Activated CD8-positive, alpha-beta memory T cell treated with anti-CD3 and anti-CD28 coated beads, Interleukin-2, amount 10 ng/mL, durations not matched to agents 7 days and 5 days (primary cell): ENCODE results near the gene TMEM63C. TPM values are rescaled to one million over a fixed set of nuclear protein-coding genes. Genes with fewer than 3 reads are reported as not detected.

ENCODE experiments used
- ATAC-seq: fragments of 150-1000 bp; cut with Tn5 transposase; one replicate; pipeline ENCODE4 v1.10.0; 2021; ENCODE audit warnings: moderate library complexity
- CTCF ChIA-PET: fragments of 350-600 bp; sonication (Branson Sonifier 250); formaldehyde crosslinking; loops from one replicate; lab custom pipeline; 2021; ENCODE audit warnings: antibody characterized with exemption; lab: Charles Lee
- DNase-seq: peaks from one replicate; pipeline ENCODE4 v3.0.0-alpha.2; 2020
- H3K27ac Mint-ChIP-seq: one replicate; pipeline ENCODE4 v1.8.0; 2021; ENCODE audit warnings: mild to moderate bottlenecking, mixed read lengths
- H3K27me3 Mint-ChIP-seq: one replicate; pipeline ENCODE4 v1.8.0; 2021; ENCODE audit warnings: mixed read lengths
- H3K36me3 Mint-ChIP-seq: one replicate; pipeline ENCODE4 v1.8.0; 2021; ENCODE audit warnings: mild to moderate bottlenecking, mixed read lengths
- H3K4me1 Mint-ChIP-seq: one replicate; pipeline ENCODE4 v1.8.0; 2021; ENCODE audit warnings: mixed read lengths
- H3K4me3 Mint-ChIP-seq: one replicate; pipeline ENCODE4 v1.8.0; 2021; ENCODE audit warnings: mild to moderate bottlenecking, moderate library complexity, mixed read lengths
- H3K9me3 Mint-ChIP-seq: one replicate; pipeline ENCODE4 v1.8.0; 2022; ENCODE audit warnings: low read depth, mixed read lengths
- total RNA-seq, 2 experiments: library from RNA; stranded (reverse); gene quantifications; one replicate each; pipeline ENCODE4 v1.2.3, GENCODE V29; 2021

The TMEM63C gene
- total RNA-seq, 2 experiments from 2014 or later: 0.14 to 0.50 TPM

GRCh38 chr14:77145975-77146740 is 35.4 kb upstream of the TMEM63C start:
- Mint-ChIP-seq H3K36me3 (no peaks in the 10 kb centered on the region), H3K4me3 (no peak overlapping the region), H3K4me1 (peaks cover 5% of the 10 kb centered on the region), H3K27ac (no peak overlapping the region), H3K27me3 (peaks cover 62% of the 10 kb centered on the region), H3K9me3 (no peaks in the 10 kb centered on the region)
- DNase-seq: no peak
- CTCF ChIA-PET: interaction anchor here (1.2 to 3.3 kb wide), 2 partner anchors 10 to 170 kb away, joined by 3 to 9 read pairs; no protein-coding TSS in a partner anchor
- no peak for ATAC-seq

DNA sequence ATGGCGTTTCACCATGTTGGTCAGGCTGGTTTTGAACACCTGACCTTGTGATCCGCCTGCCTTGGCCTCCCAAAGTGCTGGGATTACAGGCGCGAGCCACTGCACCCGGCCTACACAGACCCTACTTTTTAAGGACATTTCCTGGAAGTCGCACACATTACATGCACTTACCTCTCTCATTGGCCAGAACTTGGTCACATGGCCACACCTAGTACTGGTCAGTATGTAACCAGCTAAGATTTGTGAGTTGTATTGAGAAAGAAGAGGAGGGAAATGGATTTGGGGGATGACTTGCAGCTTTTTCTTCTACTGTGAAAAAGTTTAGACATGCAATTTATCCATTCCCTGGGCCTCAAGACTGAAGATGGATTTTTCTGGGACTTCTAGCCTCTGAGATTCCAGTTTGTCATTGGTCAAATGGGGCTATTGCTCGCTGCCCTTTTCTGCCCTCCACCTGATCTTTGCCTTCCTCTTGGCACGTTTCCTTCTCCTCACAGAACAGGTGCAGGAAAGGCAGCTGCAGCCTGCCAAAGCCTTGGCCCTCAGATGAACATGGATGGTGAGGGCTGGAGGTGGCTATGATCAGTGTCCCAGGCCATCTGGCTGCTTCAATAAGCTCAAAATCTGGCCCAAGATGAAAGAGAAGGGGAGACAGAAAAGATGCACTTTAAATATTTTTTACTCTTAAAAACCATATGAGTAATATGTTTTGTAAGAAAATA is 32.9 kb upstream of the TMEM63C start:
- Mint-ChIP-seq H3K27me3 (peaks cover 51% of the 10 kb centered on the region), H3K4me1 (no peaks in the 10 kb centered on the region), H3K36me3 (no peaks in the 10 kb centered on the region), H3K27ac (no peak overlapping the region), H3K4me3 (no peak overlapping the region), H3K9me3 (no peaks in the 10 kb centered on the region)
- ATAC-seq (no peak), DNase-seq (no peak)
- CTCF ChIA-PET: interaction anchor here (1.0 to 7.3 kb wide), 9 partner anchors 8 to 166 kb away, joined by 3 to 72 read pairs (median 3); no protein-coding TSS in a partner anchor

- DNase-seq: no peak
- CTCF ChIA-PET: interaction anchor here (0.7 to 7.3 kb wide), 16 partner anchors 9 to 400 kb away, joined by 3 to 72 read pairs (median 4); no protein-coding TSS in a partner anchor
- Mint-ChIP-seq H3K9me3 (no peaks in the 10 kb centered on the region), H3K27me3 (peaks cover 34% of the 10 kb centered on the region), H3K27ac (no peak overlapping the region), H3K4me1 (no peaks in the 10 kb centered on the region), H3K36me3 (no peaks in the 10 kb centered on the region), H3K4me3 (no peak overlapping the region)
- no peak for ATAC-seq
These were observed 30.4 kb upstream of the TMEM63C start for GRCh38 chr14:77151245-77151644.

- ATAC-seq: peak; percentile 61
- Mint-ChIP-seq H3K36me3 (no peaks in the 10 kb centered on the region), H3K27me3 (peaks cover 31% of the 10 kb centered on the region), H3K4me1 (no peaks in the 10 kb centered on the region), H3K9me3 (no peaks in the 10 kb centered on the region), H3K27ac (no peak overlapping the region), H3K4me3 (no peak overlapping the region)
- no peak for DNase-seq
- CTCF ChIA-PET: interaction anchor here (0.6 to 7.3 kb wide), 21 partner anchors 8 to 1054 kb away, joined by 3 to 72 read pairs (median 4); no protein-coding TSS in a partner anchor
These were observed 29.5 kb upstream of the TMEM63C start for GRCh38 chr14:77151918-77152588.

DNA sequence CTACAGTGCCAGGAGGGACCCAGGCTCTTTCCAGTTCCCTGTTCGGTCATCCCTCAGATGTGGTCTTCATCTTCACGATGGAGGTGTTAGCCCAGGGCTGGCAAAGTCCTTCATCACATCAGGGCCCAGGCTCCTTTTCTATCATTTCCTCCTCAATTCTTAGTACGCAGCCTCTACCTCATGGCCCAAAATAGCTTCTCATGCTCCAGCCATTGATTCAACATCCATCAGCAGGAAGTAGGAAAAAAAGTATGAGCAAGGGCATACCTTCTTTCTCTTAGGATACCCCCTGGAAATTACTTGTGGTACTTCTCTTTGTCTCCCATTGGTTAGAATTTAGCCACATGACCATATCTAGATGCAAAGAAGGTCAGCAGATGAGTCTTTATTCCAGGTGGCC is 27.8 kb upstream of the TMEM63C start:
- Mint-ChIP-seq H3K4me3 (no peak overlapping the region), H3K4me1 (no peaks in the 10 kb centered on the region), H3K27ac (no peak overlapping the region), H3K27me3 (peaks cover 37% of the 10 kb centered on the region), H3K9me3 (no peaks in the 10 kb centered on the region), H3K36me3 (no peaks in the 10 kb centered on the region)
- CTCF ChIA-PET: interaction anchor here (0.6 to 7.3 kb wide), 5 partner anchors 10 to 444 kb away, joined by 3 to 72 read pairs (median 4); no protein-coding TSS in a partner anchor
- no peak for DNase-seq
- no peak for ATAC-seq

DNA sequence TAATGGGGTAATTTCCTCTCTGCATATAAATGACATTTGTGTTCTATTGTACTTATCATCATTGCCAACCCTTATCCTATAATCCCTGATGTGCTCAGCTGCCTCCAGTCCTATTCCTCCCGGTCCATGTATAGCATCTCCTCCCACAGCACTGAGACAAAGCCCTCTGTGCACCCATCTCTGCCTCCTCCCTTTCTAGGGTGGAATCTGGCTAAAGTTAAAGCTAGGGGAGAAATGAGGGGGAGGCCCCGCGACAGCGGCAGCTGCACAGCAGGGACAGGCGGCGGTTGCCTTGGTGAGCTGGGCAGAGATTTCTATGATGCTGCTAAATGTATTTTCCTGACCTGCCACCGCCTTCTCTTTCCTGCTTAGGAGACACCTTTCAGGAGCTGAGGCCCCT is 27.2 kb upstream of the TMEM63C start:
- CTCF ChIA-PET: interaction anchor here (1.6 to 7.3 kb wide), 2 partner anchors 59 to 161 kb away, joined by 4 to 72 read pairs; no protein-coding TSS in a partner anchor
- no peaks in the 10 kb centered on the region for H3K9me3 Mint-ChIP-seq
- DNase-seq: no peak
- H3K27ac Mint-ChIP-seq: no peak overlapping the region
- H3K27me3 Mint-ChIP-seq: peaks cover 39% of the 10 kb centered on the region
- H3K4me3 Mint-ChIP-seq: no peak overlapping the region
- H3K4me1 Mint-ChIP-seq: no peaks in the 10 kb centered on the region
- no peak for ATAC-seq
- H3K36me3 Mint-ChIP-seq: no peaks in the 10 kb centered on the region

DNA sequence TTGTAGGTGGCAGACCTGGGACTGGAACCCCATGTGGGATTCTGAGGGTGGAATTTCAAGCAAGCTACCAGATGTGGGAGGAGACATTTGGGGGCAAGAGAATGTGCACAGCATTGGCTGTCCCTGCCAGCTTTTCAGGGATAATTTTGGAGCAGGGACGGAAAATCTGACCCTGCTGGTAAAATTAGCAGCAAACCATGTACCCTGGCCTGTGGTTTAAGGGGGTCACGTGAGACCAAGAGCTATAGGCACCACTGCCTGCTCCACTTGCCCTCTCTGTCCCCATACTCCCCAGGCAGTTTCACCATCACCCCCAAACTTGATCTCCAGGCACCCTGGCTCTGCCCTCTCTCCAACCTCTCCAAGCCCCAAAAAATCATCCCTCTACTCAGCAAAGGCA is 26.5 kb upstream of the TMEM63C start:
- no peak for ATAC-seq
- H3K4me1 Mint-ChIP-seq: no peaks in the 10 kb centered on the region

GRCh38 chr14:77157740-77158139 is 23.9 kb upstream of the TMEM63C start:
- CTCF ChIA-PET: interaction anchor here (0.7 to 1.5 kb wide), 2 partner anchors 9 to 247 kb away, joined by 3 read pairs; no protein-coding TSS in a partner anchor

More for the DNA sequence above, 26.5 kb upstream of the TMEM63C start:
- H3K27ac Mint-ChIP-seq: no peak overlapping the region
- DNase-seq: no peak
- no peaks in the 10 kb centered on the region for H3K36me3 Mint-ChIP-seq
- no peak overlapping the region for H3K4me3 Mint-ChIP-seq
- no peaks in the 10 kb centered on the region for H3K9me3 Mint-ChIP-seq
- CTCF ChIA-PET: interaction anchor here (1.6 to 7.3 kb wide), 2 partner anchors 58 to 160 kb away, joined by 4 to 72 read pairs; no protein-coding TSS in a partner anchor
- H3K27me3 Mint-ChIP-seq: peaks cover 35% of the 10 kb centered on the region

DNA sequence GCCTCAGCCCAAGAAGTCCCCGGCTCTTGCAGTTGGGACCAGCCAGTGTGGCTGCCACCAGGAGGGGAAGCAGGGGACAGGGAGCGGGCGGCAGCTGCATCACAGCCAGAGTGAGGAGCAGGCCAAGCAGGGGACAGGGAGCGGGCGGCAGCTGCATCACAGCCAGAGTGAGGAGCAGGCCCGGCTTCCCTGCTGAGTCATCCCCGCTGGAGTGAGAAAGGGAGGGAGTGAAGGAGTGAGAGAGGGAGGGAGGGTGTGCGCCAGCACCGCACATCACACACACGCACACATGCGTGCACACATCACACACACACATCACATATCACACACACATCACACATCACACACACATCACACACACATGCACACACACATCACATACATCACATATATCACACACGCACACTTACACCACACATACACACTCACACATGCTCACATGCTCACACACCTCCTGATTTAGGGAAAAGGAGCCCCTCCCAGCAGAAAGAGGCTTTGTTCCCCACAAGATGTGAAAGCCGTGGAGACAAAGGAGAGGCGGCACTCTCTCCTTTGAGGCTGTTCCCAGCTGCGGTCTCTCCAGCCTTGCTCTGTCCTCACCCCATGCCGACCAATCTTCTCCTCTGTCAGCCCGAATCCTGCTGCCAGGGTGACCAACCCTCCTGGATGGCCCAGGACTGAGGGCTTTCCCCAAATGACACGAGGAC is 23.3 kb upstream of the TMEM63C start:
- Mint-ChIP-seq H3K9me3 (no peaks in the 10 kb centered on the region), H3K27me3 (peaks cover 35% of the 10 kb centered on the region), H3K36me3 (no peaks in the 10 kb centered on the region), H3K27ac (no peak overlapping the region), H3K4me3 (no peak overlapping the region), H3K4me1 (no peaks in the 10 kb centered on the region)
- DNase-seq (no peak), ATAC-seq (no peak)
- CTCF ChIA-PET: no interaction called here

More at GRCh38 chr14:77157740-77158139, 23.9 kb upstream of the TMEM63C start:
- Mint-ChIP-seq H3K4me3 (no peak overlapping the region), H3K27ac (no peak overlapping the region), H3K36me3 (no peaks in the 10 kb centered on the region), H3K27me3 (peaks cover 40% of the 10 kb centered on the region), H3K4me1 (no peaks in the 10 kb centered on the region), H3K9me3 (no peaks in the 10 kb centered on the region)
- ATAC-seq (no peak), DNase-seq (no peak)

DNA sequence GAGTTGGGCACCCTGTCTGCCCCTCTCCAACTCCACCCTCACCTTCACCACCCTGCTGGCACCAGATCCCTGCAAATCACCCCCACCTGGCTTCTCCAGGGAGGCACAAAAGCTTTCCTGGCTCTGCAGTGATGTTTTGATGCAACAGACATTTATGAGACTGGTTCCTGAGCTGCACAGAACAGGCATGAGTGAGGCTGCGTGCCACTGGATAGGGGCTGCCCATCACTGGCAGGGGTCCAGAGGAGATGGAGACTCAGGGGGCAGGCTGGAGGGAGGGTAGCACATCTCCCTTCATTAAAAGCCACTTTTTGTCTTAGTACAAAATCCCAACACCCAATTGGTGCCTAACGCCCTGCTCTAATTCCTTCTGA is 22.7 kb upstream of the TMEM63C start:
- H3K27me3 Mint-ChIP-seq: peaks cover 30% of the 10 kb centered on the region
- no peak overlapping the region for H3K27ac Mint-ChIP-seq
- CTCF ChIA-PET: no interaction called here
- DNase-seq (no peak), ATAC-seq (no peak)
- H3K36me3 Mint-ChIP-seq: no peaks in the 10 kb centered on the region
- no peaks in the 10 kb centered on the region for H3K9me3 Mint-ChIP-seq
- no peak overlapping the region for H3K4me3 Mint-ChIP-seq
- no peaks in the 10 kb centered on the region for H3K4me1 Mint-ChIP-seq

GRCh38 chr14:77161011-77161410 is 20.6 kb upstream of the TMEM63C start:
- Mint-ChIP-seq H3K36me3 (no peaks in the 10 kb centered on the region), H3K4me3 (no peak overlapping the region), H3K9me3 (no peaks in the 10 kb centered on the region), H3K27me3 (peaks cover 36% of the 10 kb centered on the region), H3K27ac (no peak overlapping the region), H3K4me1 (no peaks in the 10 kb centered on the region)
- CTCF ChIA-PET: interaction anchor here (0.6 to 1.3 kb wide), 3 partner anchors 10 to 14 kb away, joined by 3 to 4 read pairs (median 4); no protein-coding TSS in a partner anchor
- no peak for ATAC-seq
- DNase-seq: no peak

- Mint-ChIP-seq H3K27ac (no peak overlapping the region), H3K27me3 (peaks cover 41% of the 10 kb centered on the region), H3K36me3 (no peaks in the 10 kb centered on the region), H3K4me3 (no peak overlapping the region), H3K9me3 (peaks cover 4% of the 10 kb centered on the region), H3K4me1 (no peaks in the 10 kb centered on the region)
- DNase-seq (no peak), ATAC-seq (no peak)
- CTCF ChIA-PET: no interaction called here
These were observed 11.6 kb upstream of the TMEM63C start for GRCh38 chr14:77170045-77170444.
